Measurements from ENCODE around the gene LRP1B. TPM values are rescaled to one million over a fixed set of nuclear protein-coding genes. Genes with fewer than 3 reads are reported as not detected.

The LRP1B gene
- polyA plus RNA-seq, 1 donor from 2014 or later = 12.7 TPM

GRCh38 chr2:141931797-141932196, 199.0 kb downstream of the LRP1B start:
- Histone ChIP-seq H3K4me2 (ENCODE audit: low read length) (no peak overlapping the region), H3F3A (ENCODE audit: insufficient read depth, low read length, poor library complexity, severe bottlenecking) (no peaks in the 10 kb centered on the region), H3K9me3 (ENCODE audit: low read length) (no peaks in the 10 kb centered on the region), H3K27ac (ENCODE audit: low read length) (no peak overlapping the region), H3K9ac (ENCODE audit: low read length) (no peak overlapping the region), H3K36me3 (ENCODE audit: insufficient read depth, low read length) (no peaks in the 10 kb centered on the region), H3K27me3 (ENCODE audit: insufficient read depth, low read depth, low read length) (no peaks in the 10 kb centered on the region), H3K9me2 (ENCODE audit: insufficient read depth, low read length) (no peaks in the 10 kb centered on the region), H2AFZ (ENCODE audit: low read depth, low read length) (no peak overlapping the region), H3K4me3 (ENCODE audit: low read length) (no peak overlapping the region), H3K79me2 (replicated peaks; ENCODE audit: insufficient read depth, low read length) (no peaks in the 10 kb centered on the region), H4K20me1 (ENCODE audit: insufficient read depth) (no peaks in the 10 kb centered on the region)
- TF ChIP-seq REST (IDR thresholded peaks at IDR 0.05; ENCODE audit: borderline replicate concordance) (no peak), MXI1 (conservative IDR thresholded peaks at IDR 0.05; ENCODE audit: poor library complexity, severe bottlenecking) (no peak), TAF1 (IDR thresholded peaks at IDR 0.05; ENCODE audit: low read depth) (no peak), EP300 (conservative IDR thresholded peaks at IDR 0.05; ENCODE audit: poor library complexity, severe bottlenecking) (no peak), RAD21 (conservative IDR thresholded peaks at IDR 0.05) (no peak), CTCF (IDR thresholded peaks at IDR 0.05; ENCODE audit: poor library complexity, severe bottlenecking) (no peak), SMC3 (conservative IDR thresholded peaks at IDR 0.05; ENCODE audit: poor library complexity) (no peak), POLR2AphosphoS5 (IDR thresholded peaks at IDR 0.05) (no peak), EZH2 (IDR thresholded peaks at IDR 0.05; ENCODE audit: borderline replicate concordance, insufficient read depth, low read length, poor library complexity, severe bottlenecking) (no peak)

- no peaks in the 10 kb centered on the region for H3K27me3 ChIP-seq (ENCODE audit: insufficient read depth, low read depth, low read length)
- H3K9me2 ChIP-seq (ENCODE audit: insufficient read depth, low read length) = no peaks in the 10 kb centered on the region
- H4K20me1 ChIP-seq (ENCODE audit: insufficient read depth) = no peaks in the 10 kb centered on the region
- no peaks in the 10 kb centered on the region for H3K36me3 ChIP-seq (ENCODE audit: insufficient read depth, low read length)
- H3K4me3 ChIP-seq (ENCODE audit: low read length) = no peak overlapping the region
- no peak for TF ChIP-seq CTCF (IDR thresholded peaks at IDR 0.05; ENCODE audit: poor library complexity, severe bottlenecking)
- H3K9ac ChIP-seq (ENCODE audit: low read length) = no peak overlapping the region
- H2AFZ ChIP-seq (ENCODE audit: low read depth, low read length) = no peak overlapping the region
- no peak overlapping the region for H3K27ac ChIP-seq (ENCODE audit: low read length)
- no peak overlapping the region for H3K4me2 ChIP-seq (ENCODE audit: low read length)
- no peaks in the 10 kb centered on the region for H3K9me3 ChIP-seq (ENCODE audit: low read length)
- H3F3A ChIP-seq (ENCODE audit: insufficient read depth, low read length, poor library complexity, severe bottlenecking) = no peaks in the 10 kb centered on the region
- no peaks in the 10 kb centered on the region for H3K79me2 ChIP-seq (replicated peaks; ENCODE audit: insufficient read depth, low read length)
Observed at GRCh38 chr2:141930803-141931202, 200.0 kb downstream of the LRP1B start.

All from neural cell (in vitro differentiated cells).